HUES64 (cell line): Measurements from ENCODE around the gene SLC16A6.

Experiments used
- H3K27ac ChIP-seq: 2 replicates; pipeline ENCODE4 v1.7.0; 2013; ENCODE audit warnings: low read depth, low read length, inconsistent platforms
- H3K27me3 ChIP-seq: 2 replicates; pipeline ENCODE4 v1.6.1; 2013; ENCODE audit warnings: mild to moderate bottlenecking, low read length; ENCODE audit not compliant: insufficient read depth
- H3K36me3 ChIP-seq: 2 replicates; pipeline ENCODE4 v1.6.1; 2013; ENCODE audit warnings: mild to moderate bottlenecking, low read length; ENCODE audit not compliant: insufficient read depth
- H3K4me1 ChIP-seq: 2 replicates; pipeline ENCODE4 v1.6.1; 2013; ENCODE audit warnings: mild to moderate bottlenecking, low read length, moderate library complexity; ENCODE audit not compliant: insufficient read depth
- H3K4me3 ChIP-seq: 2 replicates; pipeline ENCODE4 v1.5.1; 2013; ENCODE audit warnings: mild to moderate bottlenecking, low read length, moderate library complexity
- H3K9ac ChIP-seq: 2 replicates; pipeline ENCODE4 v1.6.1; 2013; ENCODE audit warnings: mild to moderate bottlenecking, low read depth, low read length
- H3K9me3 ChIP-seq: 2 replicates; pipeline ENCODE4 v1.6.1; 2013; ENCODE audit warnings: low read depth, low read length; ENCODE audit not compliant: insufficient read depth
- WGBS: fragments of 150-250, 120-280 bp; methylation state at CpG from one replicate; pipeline ENCODE4 v1.1.7; 2013; ENCODE audit warnings: missing lambda C conversion rate; 5-methylcytosine and 5-hydroxymethylcytosine counted together

Gene SLC16A6

DNA sequence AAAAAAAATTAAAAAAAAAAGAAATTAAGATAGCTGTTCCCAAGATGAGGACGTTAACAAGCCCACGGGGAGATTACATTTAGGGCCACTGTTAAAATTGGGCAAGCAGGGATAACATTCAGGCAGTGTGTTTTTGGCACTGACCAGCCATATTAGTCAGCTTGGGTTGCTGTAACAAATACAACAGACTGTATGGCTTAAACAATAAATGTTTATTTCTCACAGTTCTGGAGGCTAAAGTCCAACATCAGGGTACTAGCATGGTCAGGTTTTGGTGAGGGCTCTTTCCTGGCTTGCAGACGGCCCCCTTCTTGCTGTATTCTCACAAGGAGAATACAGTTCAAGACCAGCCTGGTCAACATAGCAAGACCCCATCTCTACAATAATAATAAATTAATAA lies 31.7 kb upstream of the SLC16A6 start:
- Histone ChIP-seq H3K9ac (no peak overlapping the region), H3K27me3 (no peaks in the 10 kb centered on the region), H3K4me1 (peaks cover 13% of the 10 kb centered on the region; the same call in 1 of the 2 replicates), H3K9me3 (no peaks in the 10 kb centered on the region), H3K27ac (no peak overlapping the region), H3K4me3 (no peak overlapping the region), H3K36me3 (no peaks in the 10 kb centered on the region)
- WGBS, result 83% methylated on average over 3 of the region's 3 CpGs

DNA sequence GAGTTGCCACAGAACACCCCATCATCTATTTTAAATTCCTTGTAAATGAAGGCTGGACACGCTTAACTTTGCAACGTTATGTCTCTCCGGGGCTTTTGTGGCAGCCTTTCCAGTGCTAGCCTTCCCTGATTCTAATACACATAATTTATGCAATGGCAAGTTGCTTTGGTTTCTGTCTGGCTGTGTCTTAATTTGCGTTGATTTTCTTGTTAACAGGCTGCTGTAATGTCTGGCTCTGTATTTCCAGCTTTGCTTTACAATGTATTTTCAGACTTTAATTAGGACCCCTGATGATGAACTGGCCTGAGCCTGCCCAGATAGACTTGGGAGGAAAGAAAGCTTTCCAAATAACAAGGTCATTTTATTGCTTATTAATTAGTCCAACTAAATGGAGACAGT lies 30.6 kb upstream of the SLC16A6 start:
- no peaks in the 10 kb centered on the region for H3K27me3 ChIP-seq
- no peak overlapping the region for H3K9ac ChIP-seq
- H3K27ac ChIP-seq, result no peak overlapping the region
- H3K9me3 ChIP-seq, result no peaks in the 10 kb centered on the region
- H3K4me3 ChIP-seq, result no peak overlapping the region
- H3K36me3 ChIP-seq, result no peaks in the 10 kb centered on the region
- WGBS, result 86% methylated on average over 4 of the region's 4 CpGs
- H3K4me1 ChIP-seq, result peaks cover 13% of the 10 kb centered on the region; the same call in 1 of the 2 replicates

DNA sequence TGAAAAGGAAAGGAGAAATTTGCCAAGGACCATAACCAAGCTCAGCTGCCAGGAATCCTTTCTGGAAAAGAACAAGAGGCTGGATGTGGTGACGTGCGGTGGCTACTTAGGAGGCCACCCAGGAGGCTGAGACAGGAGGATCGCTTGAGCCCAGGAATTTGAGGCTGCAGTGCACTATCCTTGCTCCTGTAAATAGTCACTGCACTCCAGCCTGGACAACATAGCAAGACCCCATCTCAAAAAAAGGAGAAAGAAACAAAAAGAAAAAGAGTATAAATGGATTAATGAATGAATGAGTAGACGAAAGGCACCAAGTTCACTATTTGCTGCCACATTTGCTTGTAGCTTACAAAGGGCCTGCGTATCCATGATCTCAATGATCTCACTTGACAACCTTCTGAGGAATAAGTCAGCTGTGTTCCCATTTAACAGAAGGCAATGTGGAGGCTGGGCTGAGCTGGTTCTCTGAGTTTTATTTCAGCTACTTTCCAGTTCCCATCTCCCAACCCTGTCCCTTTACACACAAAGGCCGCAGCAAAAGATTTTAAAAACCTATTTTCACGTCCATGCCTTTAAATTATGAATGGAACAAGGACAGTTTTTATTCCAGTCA lies 30.1 kb upstream of the SLC16A6 start:
- Histone ChIP-seq H3K9me3 (no peaks in the 10 kb centered on the region), H3K27ac (no peak overlapping the region), H3K4me3 (no peak overlapping the region), H3K36me3 (no peaks in the 10 kb centered on the region), H3K9ac (no peak overlapping the region), H3K27me3 (no peaks in the 10 kb centered on the region), H3K4me1 (peaks cover 13% of the 10 kb centered on the region; the same call in 1 of the 2 replicates)
- 97% methylated on average over 7 of the region's 7 CpGs for WGBS

DNA sequence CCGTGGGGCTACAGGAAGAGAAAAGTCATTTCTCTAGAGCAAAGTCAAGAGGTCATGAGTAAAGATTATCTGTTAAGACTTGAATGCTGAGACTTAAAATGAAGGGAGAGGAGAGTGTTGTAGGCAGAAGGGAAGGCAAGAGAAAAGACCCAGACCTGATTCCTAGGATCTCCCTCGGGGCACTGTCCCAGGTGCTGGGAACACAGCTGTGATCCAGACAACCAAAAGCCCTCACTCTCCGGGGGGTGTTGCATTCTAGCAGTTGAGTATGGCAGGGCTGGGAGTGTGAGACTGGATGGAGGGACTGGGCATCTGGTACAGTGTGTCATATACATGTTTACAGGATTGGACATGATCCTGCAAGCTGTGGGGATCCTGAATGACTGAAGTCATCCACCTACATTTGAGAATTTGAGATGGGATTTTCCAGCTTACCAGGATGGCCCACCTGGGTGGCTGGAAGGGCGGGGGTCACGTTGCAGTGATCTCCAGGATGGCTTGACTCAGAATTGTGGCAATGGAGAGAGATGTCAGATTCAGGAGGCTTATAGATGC lies 29.5 kb upstream of the SLC16A6 start:
- Histone ChIP-seq H3K9ac (no peak overlapping the region), H3K9me3 (no peaks in the 10 kb centered on the region), H3K4me1 (peaks cover 13% of the 10 kb centered on the region; the same call in 1 of the 2 replicates), H3K4me3 (no peak overlapping the region), H3K27me3 (no peaks in the 10 kb centered on the region), H3K27ac (no peak overlapping the region), H3K36me3 (no peaks in the 10 kb centered on the region)
- WGBS, result 80% methylated on average over 5 of the region's 5 CpGs

DNA sequence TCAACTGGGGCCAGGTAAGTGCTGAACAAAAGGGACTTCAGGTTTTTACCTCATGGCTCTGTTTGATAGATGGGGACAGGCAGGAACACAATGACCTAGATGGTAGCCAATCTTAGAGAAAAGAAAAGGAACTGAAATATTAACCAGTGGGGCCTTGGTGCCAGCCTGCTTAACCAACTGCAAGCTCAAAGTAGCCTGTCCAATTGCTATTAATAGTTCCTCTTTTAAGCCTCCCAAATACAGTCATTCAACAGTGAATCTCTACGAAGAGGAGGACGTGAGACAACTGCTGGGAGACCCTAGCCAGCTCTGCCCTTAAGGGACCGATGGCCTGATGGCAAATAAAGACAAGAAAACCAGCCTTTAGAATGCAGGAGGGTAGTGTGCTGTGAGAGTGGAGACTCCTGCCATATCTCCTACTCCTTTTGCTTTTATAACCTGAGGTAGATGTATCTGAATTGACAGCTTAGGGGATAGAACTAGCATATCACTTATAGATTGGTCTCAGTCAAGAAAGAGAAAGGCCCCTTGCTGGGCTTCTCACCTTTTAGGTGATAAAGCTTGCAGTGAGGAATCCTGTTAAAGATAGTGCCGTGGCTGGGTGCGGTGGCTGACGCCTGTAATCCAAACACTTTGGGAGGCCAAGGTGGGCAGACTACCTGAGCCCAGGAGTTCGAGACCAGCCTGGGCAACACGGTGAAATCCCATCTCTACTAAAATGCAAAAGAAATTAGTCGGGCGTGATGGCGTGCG lies 28.7 kb upstream of the SLC16A6 start:
- H3K27ac ChIP-seq, result no peak overlapping the region
- H3K9me3 ChIP-seq, result no peaks in the 10 kb centered on the region
- H3K36me3 ChIP-seq, result no peaks in the 10 kb centered on the region
- 89% methylated on average over 12 of the region's 12 CpGs for WGBS
- H3K4me3 ChIP-seq, result no peak overlapping the region
- no peaks in the 10 kb centered on the region for H3K27me3 ChIP-seq
- peaks cover 13% of the 10 kb centered on the region; the same call in 1 of the 2 replicates for H3K4me1 ChIP-seq
- H3K9ac ChIP-seq, result no peak overlapping the region

DNA sequence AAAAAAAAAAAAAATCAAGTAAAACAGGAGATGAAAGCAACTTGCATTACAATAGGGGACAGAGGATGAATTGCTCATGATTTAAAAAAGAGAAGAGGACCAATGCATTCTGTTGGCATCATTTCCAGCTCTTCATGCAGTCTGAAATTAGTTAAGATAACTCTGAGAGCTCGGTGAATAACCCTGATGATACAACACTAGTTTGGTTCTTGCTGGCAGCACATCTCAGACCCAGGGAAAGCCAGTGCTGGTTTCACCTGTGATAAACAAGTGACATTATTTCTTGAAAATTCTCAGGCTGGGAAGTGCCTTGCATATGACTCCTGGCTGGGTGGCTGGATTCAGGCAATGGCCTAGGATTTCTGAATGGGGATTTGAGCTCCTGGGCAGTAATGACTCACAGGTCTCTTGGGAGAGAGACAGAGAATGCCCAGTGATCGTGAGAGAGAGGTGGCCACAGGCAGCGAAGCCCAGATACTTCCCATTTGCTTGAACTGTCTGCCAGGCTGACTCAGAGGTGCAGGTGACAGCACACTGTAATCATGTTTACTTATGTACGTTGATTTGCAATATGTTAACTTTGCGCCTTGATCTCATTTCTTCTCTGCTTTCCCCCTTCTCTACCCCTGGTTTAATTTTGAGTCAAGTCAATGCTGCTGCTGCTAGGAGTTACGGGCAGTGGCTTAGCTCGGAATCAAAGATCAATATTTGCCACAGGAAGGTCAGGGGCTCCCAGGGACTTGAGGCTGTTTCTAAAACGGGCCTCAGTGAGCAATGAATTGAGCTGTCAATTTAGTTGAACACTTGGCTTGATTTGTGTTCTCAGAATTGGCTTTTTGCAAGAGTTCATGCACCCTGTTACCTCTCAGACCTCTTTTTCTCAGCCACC lies 27.4 kb upstream of the SLC16A6 start:
- WGBS, result 72% methylated on average over 8 of the region's 8 CpGs

DNA sequence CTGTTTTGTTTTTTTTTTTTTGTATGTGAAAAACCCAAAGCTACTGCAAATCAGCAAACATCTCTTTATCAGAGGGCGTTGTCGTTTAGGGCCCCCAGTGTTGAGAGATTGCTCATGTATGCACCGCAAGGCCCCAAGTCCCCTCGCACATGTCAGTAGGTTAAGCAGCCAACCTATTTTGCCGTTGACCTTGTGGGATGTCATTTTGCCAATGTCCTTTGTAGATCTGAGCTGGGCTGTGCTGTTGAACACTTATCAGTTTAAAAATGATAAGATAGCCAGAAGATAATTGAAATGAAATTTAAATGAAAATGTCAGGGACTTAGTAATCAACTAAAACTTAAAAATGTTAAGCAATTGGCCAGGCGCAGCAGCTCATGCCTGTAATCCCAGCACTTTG lies 26.5 kb upstream of the SLC16A6 start:
- H3K9me3 ChIP-seq, result no peaks in the 10 kb centered on the region
- no peak overlapping the region for H3K27ac ChIP-seq
- H3K9ac ChIP-seq, result no peak overlapping the region
- no peaks in the 10 kb centered on the region for H3K27me3 ChIP-seq
- no peak overlapping the region for H3K4me3 ChIP-seq
- no peaks in the 10 kb centered on the region for H3K36me3 ChIP-seq
- H3K4me1 ChIP-seq, result peaks cover 13% of the 10 kb centered on the region; the same call in 1 of the 2 replicates
- 95% methylated on average over 6 of the region's 6 CpGs for WGBS

More for the DNA sequence above, 27.4 kb upstream of the SLC16A6 start:
- Histone ChIP-seq H3K4me3 (no peak overlapping the region), H3K27ac (no peak overlapping the region), H3K4me1 (peaks cover 13% of the 10 kb centered on the region; the same call in 1 of the 2 replicates), H3K9ac (no peak overlapping the region), H3K36me3 (no peaks in the 10 kb centered on the region), H3K9me3 (no peaks in the 10 kb centered on the region), H3K27me3 (no peaks in the 10 kb centered on the region)

DNA sequence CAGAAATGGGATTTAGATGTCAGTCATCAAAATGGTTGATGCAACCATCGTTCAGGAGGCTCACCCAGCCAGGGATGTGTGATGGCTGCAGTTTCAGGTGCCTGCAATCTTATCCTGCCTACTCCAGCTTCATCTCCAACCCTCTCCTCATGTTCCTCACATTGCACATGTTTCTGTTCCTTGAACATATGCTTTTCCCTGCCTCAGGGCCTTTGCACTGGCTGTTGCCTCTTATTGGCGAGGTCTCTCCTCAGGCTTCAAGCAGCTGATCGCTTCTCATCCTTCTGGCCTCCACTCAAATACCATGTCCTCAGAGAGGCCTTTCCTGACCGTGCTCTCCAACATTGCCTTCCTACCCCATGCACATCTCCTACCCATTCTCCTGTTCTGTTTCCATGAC lies 25.0 kb upstream of the SLC16A6 start:
- Histone ChIP-seq H3K4me3 (no peak overlapping the region), H3K36me3 (no peaks in the 10 kb centered on the region), H3K27ac (no peak overlapping the region), H3K9me3 (no peaks in the 10 kb centered on the region), H3K27me3 (no peaks in the 10 kb centered on the region), H3K9ac (no peak overlapping the region), H3K4me1 (peaks cover 11% of the 10 kb centered on the region; the same call in 1 of the 2 replicates)
- 91% methylated on average over 4 of the region's 4 CpGs for WGBS

DNA sequence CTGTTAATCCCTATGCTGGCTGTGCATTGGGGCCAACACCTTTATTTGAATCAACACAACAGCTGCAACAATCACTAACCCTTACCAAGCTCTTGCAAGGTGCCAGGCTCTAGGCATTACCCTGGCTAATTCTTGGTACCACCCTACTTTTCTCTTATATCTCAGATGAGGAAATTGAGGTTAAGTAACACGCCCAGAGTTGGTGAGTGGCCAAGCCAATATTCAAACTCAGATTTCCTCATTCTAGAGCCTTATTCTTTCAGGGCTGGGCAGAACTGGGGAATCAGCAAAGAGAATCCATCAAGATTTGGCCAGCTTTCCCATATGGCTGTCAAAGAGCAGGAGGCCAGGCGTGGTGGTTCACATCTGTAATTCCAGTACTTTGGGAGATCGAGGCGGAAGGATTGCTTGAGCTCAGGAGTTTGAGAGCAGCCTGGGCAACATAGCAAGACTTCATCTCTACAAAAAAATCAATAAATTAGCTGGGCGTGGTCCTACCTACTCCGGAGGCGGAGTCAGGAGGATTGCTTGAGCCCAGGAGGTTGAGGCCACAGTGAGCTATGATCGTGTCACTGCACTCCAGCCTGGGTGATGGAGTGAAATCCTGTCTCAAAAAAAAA lies 24.1 kb upstream of the SLC16A6 start:
- H3K9ac ChIP-seq, result no peak overlapping the region
- no peak overlapping the region for H3K27ac ChIP-seq
- WGBS, result 92% methylated on average over 8 of the region's 8 CpGs
- H3K4me3 ChIP-seq, result no peak overlapping the region
- no peaks in the 10 kb centered on the region for H3K36me3 ChIP-seq
- peaks cover 7% of the 10 kb centered on the region; the same call in 1 of the 2 replicates for H3K4me1 ChIP-seq
- no peaks in the 10 kb centered on the region for H3K9me3 ChIP-seq
- H3K27me3 ChIP-seq, result no peaks in the 10 kb centered on the region

DNA sequence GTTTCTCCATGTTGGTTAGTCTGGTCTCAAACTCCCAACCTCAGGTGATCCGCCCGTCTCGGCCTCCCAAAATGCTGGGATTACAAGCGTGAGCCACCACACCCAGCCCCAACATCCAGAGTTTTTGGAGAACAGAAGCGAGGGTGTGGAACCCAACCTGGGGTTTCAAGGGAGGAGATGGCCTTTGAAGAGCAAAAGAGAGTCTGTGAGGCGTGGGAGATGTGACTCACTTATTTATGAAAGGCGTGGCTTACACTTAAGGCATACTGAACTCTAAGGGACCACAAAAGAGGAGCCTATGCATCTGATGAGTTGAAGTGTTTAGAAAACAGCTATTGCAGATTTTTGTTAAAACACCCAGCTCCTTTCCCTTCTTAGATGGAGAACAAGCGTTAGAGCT lies 19.2 kb upstream of the SLC16A6 start:
- Histone ChIP-seq H3K4me1 (no peaks in the 10 kb centered on the region), H3K9me3 (no peaks in the 10 kb centered on the region), H3K4me3 (no peak overlapping the region), H3K36me3 (peaks cover 7% of the 10 kb centered on the region; the same call in 1 of the 2 replicates), H3K27me3 (no peaks in the 10 kb centered on the region), H3K27ac (no peak overlapping the region), H3K9ac (no peak overlapping the region)
- WGBS, result 92% methylated on average over 8 of the region's 8 CpGs
